ENCODE measurements around the gene TMED5.
A peak's percentile ranks its signal among the peaks of the same experiment; 100 is the strongest.

Gene TMED5

GRCh38 chr1:93179886-93180722 is at the start of gene TMED5 (continued):
- peak; percentile 81 for TF ChIP-seq PRDM10 (tag by site-specific recombination; IDR thresholded peaks at IDR 0.05)
- no peak for TF ChIP-seq ZBTB7A (tag by site-specific recombination; IDR thresholded peaks at IDR 0.05; ENCODE audit: low read depth)
- peak; percentile 90 for TF ChIP-seq SP2 (tag by site-specific recombination; IDR thresholded peaks at IDR 0.05)
- TF ChIP-seq YY1 (tag by site-specific recombination; IDR thresholded peaks at IDR 0.05): peak; percentile 76; the same call in 1 of the 2 replicates
- TF ChIP-seq, protein P1, sequence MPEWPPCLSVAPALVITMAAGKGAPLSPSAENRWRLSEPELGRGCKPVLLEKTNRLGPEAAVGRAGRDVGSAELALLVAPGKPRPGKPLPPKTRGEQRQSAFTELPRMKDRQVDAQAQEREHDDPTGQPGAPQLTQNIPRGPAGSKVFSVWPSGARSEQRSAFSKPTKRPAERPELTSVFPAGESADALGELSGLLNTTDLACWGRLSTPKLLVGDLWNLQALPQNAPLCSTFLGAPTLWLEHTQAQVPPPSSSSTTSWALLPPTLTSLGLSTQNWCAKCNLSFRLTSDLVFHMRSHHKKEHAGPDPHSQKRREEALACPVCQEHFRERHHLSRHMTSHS (tag by site-specific recombination; IDR thresholded peaks at IDR 0.05): 0 out of 2 replicates have a peak, but pooled peaks have one; percentile 9
- TF ChIP-seq HOXA7 (CRISPR knock-in tag; IDR thresholded peaks at IDR 0.05; ENCODE audit: borderline replicate concordance): no peak
- no peak for TF ChIP-seq ZNF830 (tag by site-specific recombination; IDR thresholded peaks at IDR 0.05; ENCODE audit: low read depth)
- TF ChIP-seq, protein P2, sequence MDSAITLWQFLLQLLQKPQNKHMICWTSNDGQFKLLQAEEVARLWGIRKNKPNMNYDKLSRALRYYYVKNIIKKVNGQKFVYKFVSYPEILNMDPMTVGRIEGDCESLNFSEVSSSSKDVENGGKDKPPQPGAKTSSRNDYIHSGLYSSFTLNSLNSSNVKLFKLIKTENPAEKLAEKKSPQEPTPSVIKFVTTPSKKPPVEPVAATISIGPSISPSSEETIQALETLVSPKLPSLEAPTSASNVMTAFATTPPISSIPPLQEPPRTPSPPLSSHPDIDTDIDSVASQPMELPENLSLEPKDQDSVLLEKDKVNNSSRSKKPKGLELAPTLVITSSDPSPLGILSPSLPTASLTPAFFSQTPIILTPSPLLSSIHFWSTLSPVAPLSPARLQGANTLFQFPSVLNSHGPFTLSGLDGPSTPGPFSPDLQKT (IDR thresholded peaks at IDR 0.05; ENCODE audit: borderline replicate concordance, low read depth, low read length): peak; percentile 48; the same call in 1 of the 2 replicates
- peak; percentile 38 for TF ChIP-seq ZNF24 (tag by site-specific recombination; IDR thresholded peaks at IDR 0.05)
- peak; percentile 34 for TF ChIP-seq SP7 (tag by site-specific recombination; IDR thresholded peaks at IDR 0.05)
- no peak for TF ChIP-seq ZFP3 (tag by site-specific recombination; IDR thresholded peaks at IDR 0.05; ENCODE audit: low read depth)
- peak; percentile 36; the same call in 1 of the 2 replicates for TF ChIP-seq ZSCAN30 (tag by site-specific recombination; IDR thresholded peaks at IDR 0.05)
- TF ChIP-seq ZSCAN23 (tag by site-specific recombination; IDR thresholded peaks at IDR 0.05): peak; percentile 65; the same call in 1 of the 2 replicates
- 0 out of 2 replicates have a peak, but pooled peaks have one; percentile 55 for TF ChIP-seq ZNF221 (tag by site-specific recombination; IDR thresholded peaks at IDR 0.05; ENCODE audit: borderline replicate concordance)
- peak; percentile 40; the same call in 1 of the 2 replicates for TF ChIP-seq ZNF660 (tag by site-specific recombination; IDR thresholded peaks at IDR 0.05)
- TF ChIP-seq ZFP69B (tag by site-specific recombination; IDR thresholded peaks at IDR 0.05): no peak; the same call in 1 of the 2 replicates
- peak; percentile 34; the same call in 1 of the 2 replicates for TF ChIP-seq ZIC2 (tag by site-specific recombination; IDR thresholded peaks at IDR 0.05)
- peak; percentile 37; the same call in 1 of the 2 replicates for TF ChIP-seq KLF16 (tag by site-specific recombination; IDR thresholded peaks at IDR 0.05)
- TF ChIP-seq ZNF704 (tag by site-specific recombination; IDR thresholded peaks at IDR 0.05): no peak
- TF ChIP-seq ZNF19 (tag by site-specific recombination; IDR thresholded peaks at IDR 0.05; ENCODE audit: low read depth): no peak
- TF ChIP-seq ZNF792 (tag by site-specific recombination; IDR thresholded peaks at IDR 0.05): 0 out of 2 replicates have a peak, but pooled peaks have one; percentile 81
- no peak for TF ChIP-seq ZNF658 (tag by site-specific recombination; IDR thresholded peaks at IDR 0.05)
- TF ChIP-seq ZNF311 (tag by site-specific recombination; IDR thresholded peaks at IDR 0.05; ENCODE audit: borderline replicate concordance): no peak
- TF ChIP-seq ZNF223 (tag by site-specific recombination; IDR thresholded peaks at IDR 0.05): no peak
- TF ChIP-seq ZNF2 (tag by site-specific recombination; IDR thresholded peaks at IDR 0.05): peak; percentile 98
- TF ChIP-seq ZNF639 (tag by site-specific recombination; IDR thresholded peaks at IDR 0.05): 0 out of 2 replicates have a peak, but pooled peaks have one; percentile 49
